Bone marrow (tissue), 2 donors: ENCODE measurements around the gene CHN2.

Source experiments
- DNase-seq, 2 donors: peaks; one replicate each; lab custom pipeline; 2025; lab: John Stamatoyannopoulos, UW

Gene CHN2

GRCh38 chr7:29469281-29469680 lies 274.7 kb downstream of the CHN2 start:
- no peak for DNase-seq

- DNase-seq: no peak
These were observed 275.5 kb downstream of the CHN2 start for GRCh38 chr7:29469976-29470557.

- no peak for DNase-seq
These were observed 277.0 kb downstream of the CHN2 start for GRCh38 chr7:29471444-29472138.

GRCh38 chr7:29476916-29477315 lies 282.3 kb downstream of the CHN2 start:
- no peak for DNase-seq

- no peak for DNase-seq
These were observed 283.7 kb downstream of the CHN2 start for GRCh38 chr7:29478226-29478625.

- DNase-seq: no peak
These were observed 284.2 kb downstream of the CHN2 start for GRCh38 chr7:29478687-29479240.

- DNase-seq: no peak
These were observed 285.0 kb downstream of the CHN2 start for GRCh38 chr7:29479301-29480200.

GRCh38 chr7:29480451-29480850 lies 285.9 kb downstream of the CHN2 start:
- no peak for DNase-seq

GRCh38 chr7:29480934-29481651 lies 286.5 kb downstream of the CHN2 start:
- no peak for DNase-seq

GRCh38 chr7:29482056-29482455 lies 287.5 kb downstream of the CHN2 start:
- DNase-seq: no peak

- no peak for DNase-seq
These were observed 288.9 kb downstream of the CHN2 start for GRCh38 chr7:29483219-29484104.

- no peak for DNase-seq
These were observed 289.7 kb downstream of the CHN2 start for GRCh38 chr7:29484280-29484679.

- no peak for DNase-seq
These were observed 291.0 kb downstream of the CHN2 start for GRCh38 chr7:29485339-29486190.

- no peak for DNase-seq
These were observed 291.7 kb downstream of the CHN2 start for GRCh38 chr7:29486191-29486700.

- no peak for DNase-seq
These were observed 292.8 kb downstream of the CHN2 start for GRCh38 chr7:29487424-29487823.

GRCh38 chr7:29488203-29488970 lies 293.8 kb downstream of the CHN2 start:
- DNase-seq: no peak

GRCh38 chr7:29488977-29489376 lies 294.4 kb downstream of the CHN2 start:
- no peak for DNase-seq

- DNase-seq: no peak
These were observed 295.6 kb downstream of the CHN2 start for GRCh38 chr7:29490094-29490607.

GRCh38 chr7:29494350-29494749 lies 299.8 kb downstream of the CHN2 start:
- no peak for DNase-seq
